Vagina (tissue), 2 donors: ENCODE results near the gene KRT6C. TPM values are rescaled to one million over a fixed set of nuclear protein-coding genes. Genes with fewer than 3 reads are reported as not detected.

Experiments used
- DNase-seq, 2 donors: peaks; one replicate each; pipeline ENCODE4 v3.0.0-alpha.2; 2017; ENCODE audit errors: extremely low spot score in 2 of 2
- H3K27ac ChIP-seq: fragments of 200-600 bp; sonication (generic); one replicate; pipeline ENCODE4 v1.5.1; 2019
- H3K27me3 ChIP-seq: fragments of 200-600 bp; sonication (generic); one replicate; pipeline ENCODE4 v1.5.1; 2019
- H3K36me3 ChIP-seq, 2 donors: fragments of 200-600 bp; sonication (generic); one replicate each; pipeline ENCODE4 v1.5.1; 2017 to 2019
- H3K4me1 ChIP-seq: fragments of 200-600 bp; sonication (generic); one replicate; pipeline ENCODE4 v1.5.1; 2019
- H3K4me3 ChIP-seq, 2 donors: fragments of 200-600 bp; sonication (generic); 1 replicate in 1 of 2; 2 replicates in 1 of 2; pipeline ENCODE4 v1.5.1; 2016 to 2019
- H3K9me3 ChIP-seq: fragments of 200-600 bp; sonication (generic); one replicate; pipeline ENCODE4 v1.5.1; 2019
- CTCF ChIP-seq, 3 experiments: fragments of 450-650 bp in 2 of 3; fragments of 200-600 bp in 1 of 3; sonication (generic) in 1 of 3; IDR thresholded peaks; one replicate each; pipeline ENCODE4 v1.5.1; 2017 to 2019; ENCODE audit warnings: antibody characterized with exemption in 3 of 3, mild to moderate bottlenecking in 2 of 3, moderate library complexity in 2 of 3
- POLR2A ChIP-seq, 2 donors: fragments of 450-650 bp; IDR thresholded peaks; one replicate each; pipeline ENCODE4 v1.6.1; 2017; ENCODE audit warnings: antibody characterized with exemption in 2 of 2, mild to moderate bottlenecking in 2 of 2, moderate library complexity in 2 of 2
- POLR2AphosphoS5 ChIP-seq, 2 donors: sonication (generic); formaldehyde crosslinking; IDR thresholded peaks; one replicate each; pipeline ENCODE4 v1.9.0; 2017; ENCODE audit warnings: antibody characterized with exemption in 2 of 2, mild to moderate bottlenecking in 2 of 2, low read depth in 1 of 2; ENCODE audit not compliant: insufficient read depth in 1 of 2
- intact Hi-C: fragments of 100-400 bp; cut with DNase I; formaldehyde crosslinking; loops from one replicate; pipeline ENCODE4 v1.15.1; 2023
- total RNA-seq: library from RNA; depleted of rRNA; stranded (reverse); fragments of >200 nt; gene quantifications from one replicate; pipeline ENCODE4 v1.2.3, GENCODE V29; 2016

KRT6C gene
- total RNA-seq, 1 donor from 2014 or later: 257 TPM

- Histone ChIP-seq H3K27me3 (no peaks in the 10 kb centered on the region), H3K4me1 (peaks cover 20% of the 10 kb centered on the region), H3K4me3 (no peak overlapping the region), H3K9me3 (no peaks in the 10 kb centered on the region), H3K36me3 (no peaks in the 10 kb centered on the region), H3K27ac (no peak overlapping the region)
- no peak for DNase-seq
- TF ChIP-seq POLR2AphosphoS5 (IDR thresholded peaks at IDR 0.05; ENCODE audit: insufficient read depth in 1 of 2, low read depth in 1 of 2) (no peak), POLR2A (IDR thresholded peaks at IDR 0.05) (no peak)
- intact Hi-C loops: no loop called here
Measured at GRCh38 chr12:52498946-52499345, 25.3 kb upstream of the KRT6C start.

- no peak overlapping the region for H3K27ac ChIP-seq
- intact Hi-C loops: no loop called here
- DNase-seq: no peak
- H3K4me3 ChIP-seq: no peak overlapping the region
- peaks cover 23% of the 10 kb centered on the region for H3K4me1 ChIP-seq
- H3K36me3 ChIP-seq: no peaks in the 10 kb centered on the region
- no peaks in the 10 kb centered on the region for H3K27me3 ChIP-seq
- no peaks in the 10 kb centered on the region for H3K9me3 ChIP-seq
- no peak for TF ChIP-seq CTCF (IDR thresholded peaks at IDR 0.05)
- TF ChIP-seq POLR2A (IDR thresholded peaks at IDR 0.05): no peak
- no peak for TF ChIP-seq POLR2AphosphoS5 (IDR thresholded peaks at IDR 0.05; ENCODE audit: insufficient read depth in 1 of 2, low read depth in 1 of 2)
Measured at GRCh38 chr12:52497975-52498374, 24.4 kb upstream of the KRT6C start.

GRCh38 chr12:52496590-52497071, 23.0 kb upstream of the KRT6C start:
- peak overlapping the region; percentile 16 for H3K27ac ChIP-seq
- DNase-seq: no peak
- no peaks in the 10 kb centered on the region for H3K27me3 ChIP-seq
- no peaks in the 10 kb centered on the region for H3K36me3 ChIP-seq
- no peaks in the 10 kb centered on the region for H3K9me3 ChIP-seq
- TF ChIP-seq POLR2AphosphoS5 (IDR thresholded peaks at IDR 0.05; ENCODE audit: insufficient read depth in 1 of 2, low read depth in 1 of 2) (peak in 1 of 2 donors; percentile 38), CTCF (IDR thresholded peaks at IDR 0.05) (no peak), POLR2A (IDR thresholded peaks at IDR 0.05) (no peak)
- no peak overlapping the region for H3K4me3 ChIP-seq
- intact Hi-C loops: no loop called here
- H3K4me1 ChIP-seq: peaks cover 23% of the 10 kb centered on the region

- intact Hi-C loops: no loop called here
- no peaks in the 10 kb centered on the region for H3K9me3 ChIP-seq
Measured at GRCh38 chr12:52496054-52496453, 22.4 kb upstream of the KRT6C start.

GRCh38 chr12:52495389-52495788, 21.8 kb upstream of the KRT6C start:
- intact Hi-C loops: no loop called here
- no peaks in the 10 kb centered on the region for H3K9me3 ChIP-seq
- peak overlapping the region; percentile 16 for H3K27ac ChIP-seq
- no peak for TF ChIP-seq POLR2A (IDR thresholded peaks at IDR 0.05)
- no peak for TF ChIP-seq POLR2AphosphoS5 (IDR thresholded peaks at IDR 0.05; ENCODE audit: insufficient read depth in 1 of 2, low read depth in 1 of 2)
- TF ChIP-seq CTCF (IDR thresholded peaks at IDR 0.05): no peak
- H3K27me3 ChIP-seq: no peaks in the 10 kb centered on the region
- no peak overlapping the region for H3K4me3 ChIP-seq
- no peak for DNase-seq
- peaks cover 23% of the 10 kb centered on the region for H3K4me1 ChIP-seq
- no peaks in the 10 kb centered on the region for H3K36me3 ChIP-seq

More at GRCh38 chr12:52496054-52496453, 22.4 kb upstream of the KRT6C start:
- Histone ChIP-seq H3K4me3 (no peak overlapping the region), H3K27me3 (no peaks in the 10 kb centered on the region), H3K27ac (peak overlapping the region; percentile 16), H3K4me1 (peaks cover 23% of the 10 kb centered on the region), H3K36me3 (no peaks in the 10 kb centered on the region)
- no peak for DNase-seq
- no peak for TF ChIP-seq POLR2AphosphoS5 (IDR thresholded peaks at IDR 0.05; ENCODE audit: insufficient read depth in 1 of 2, low read depth in 1 of 2)
- no peak for TF ChIP-seq POLR2A (IDR thresholded peaks at IDR 0.05)
- no peak for TF ChIP-seq CTCF (IDR thresholded peaks at IDR 0.05)
